Measurements from ENCODE around the gene HCN4. TPM values are rescaled to one million over a fixed set of nuclear protein-coding genes. Genes with fewer than 3 reads are reported as not detected.

The HCN4 gene
- total and polyA plus RNA-seq, 2 donors (not counting 1 experiment from before 2014, with no cell fraction given): not detected

DNA sequence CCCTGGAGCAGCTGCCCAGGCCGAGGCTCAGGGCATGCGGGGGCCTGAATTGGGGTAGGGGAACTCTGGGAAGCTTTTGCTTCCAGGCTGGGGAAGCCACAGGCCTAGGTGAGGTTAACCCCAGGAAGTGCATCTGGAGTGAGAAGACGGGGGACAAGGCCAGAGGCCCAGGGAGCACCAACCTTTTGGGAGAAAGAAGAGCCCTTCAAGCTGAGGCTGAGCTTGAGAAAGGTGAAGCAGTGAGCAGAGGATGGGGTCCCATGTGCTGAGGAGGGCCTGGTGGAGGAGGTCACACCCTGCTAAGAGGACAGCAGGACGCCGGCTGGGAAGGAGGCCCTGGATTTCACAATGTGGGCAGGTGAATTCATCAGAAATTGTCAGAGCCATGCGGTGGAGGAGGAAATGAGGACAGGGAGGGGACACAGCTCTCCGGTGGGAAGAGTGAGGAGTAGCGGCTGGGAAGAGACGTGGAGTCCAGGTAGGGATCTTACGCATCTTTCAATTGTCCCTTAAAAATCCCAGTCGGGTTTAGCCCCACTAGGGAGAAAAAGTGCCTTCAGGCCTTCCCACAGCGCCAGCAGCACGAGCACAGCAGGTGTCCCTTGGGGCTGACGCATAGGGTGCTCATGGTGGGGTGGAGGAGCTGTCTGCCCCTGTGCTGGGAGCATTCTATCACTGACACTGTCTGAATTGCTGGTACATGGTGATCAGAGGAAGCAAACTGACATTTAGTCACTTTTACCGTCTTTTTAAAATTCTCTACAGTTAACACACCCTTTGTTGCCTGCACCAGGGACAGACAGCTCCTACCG is 50.9 kb downstream of the HCN4 start:
- Histone ChIP-seq H3K4me3 (replicated peaks in 1 of 4; ENCODE audit: control extremely low read depth in 1 of 4, insufficient read depth in 1 of 4, low read depth in 3 of 4, low read length in 4 of 4) (no peak overlapping the region), H3K9ac (ENCODE audit: insufficient read depth, low read length) (no peak overlapping the region), H2AFZ (ENCODE audit: low read length) (no peak overlapping the region), H3K36me3 (ENCODE audit: control insufficient read depth, insufficient read depth, low read length) (no peaks in the 10 kb centered on the region), H4K20me1 (ENCODE audit: control insufficient read depth, extremely low read depth, insufficient read depth, low read length) (no peaks in the 10 kb centered on the region), H3K27ac (ENCODE audit: insufficient read depth, low read length) (no peak overlapping the region), H3K9me3 (ENCODE audit: control insufficient read depth, insufficient read depth, low read depth, low read length) (no peaks in the 10 kb centered on the region), H3K4me1 (ENCODE audit: control insufficient read depth, extremely low read depth, insufficient read depth, low read length) (no peaks in the 10 kb centered on the region), H3K27me3 (ENCODE audit: control insufficient read depth, insufficient read depth, low read length) (peaks cover 3% of the 10 kb centered on the region), H3K79me2 (ENCODE audit: control insufficient read depth, insufficient read depth, low read length) (no peaks in the 10 kb centered on the region), H3K4me2 (ENCODE audit: extremely low read depth, insufficient read depth, low read length) (no peak overlapping the region)
- TF ChIP-seq, protein P1, sequence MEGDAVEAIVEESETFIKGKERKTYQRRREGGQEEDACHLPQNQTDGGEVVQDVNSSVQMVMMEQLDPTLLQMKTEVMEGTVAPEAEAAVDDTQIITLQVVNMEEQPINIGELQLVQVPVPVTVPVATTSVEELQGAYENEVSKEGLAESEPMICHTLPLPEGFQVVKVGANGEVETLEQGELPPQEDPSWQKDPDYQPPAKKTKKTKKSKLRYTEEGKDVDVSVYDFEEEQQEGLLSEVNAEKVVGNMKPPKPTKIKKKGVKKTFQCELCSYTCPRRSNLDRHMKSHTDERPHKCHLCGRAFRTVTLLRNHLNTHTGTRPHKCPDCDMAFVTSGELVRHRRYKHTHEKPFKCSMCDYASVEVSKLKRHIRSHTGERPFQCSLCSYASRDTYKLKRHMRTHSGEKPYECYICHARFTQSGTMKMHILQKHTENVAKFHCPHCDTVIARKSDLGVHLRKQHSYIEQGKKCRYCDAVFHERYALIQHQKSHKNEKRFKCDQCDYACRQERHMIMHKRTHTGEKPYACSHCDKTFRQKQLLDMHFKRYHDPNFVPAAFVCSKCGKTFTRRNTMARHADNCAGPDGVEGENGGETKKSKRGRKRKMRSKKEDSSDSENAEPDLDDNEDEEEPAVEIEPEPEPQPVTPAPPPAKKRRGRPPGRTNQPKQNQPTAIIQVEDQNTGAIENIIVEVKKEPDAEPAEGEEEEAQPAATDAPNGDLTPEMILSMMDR (conservative IDR thresholded peaks at IDR 0.05 in 1 of 2, IDR thresholded peaks at IDR 0.05 in 1 of 2; ENCODE audit: low read depth in 1 of 2, low read length in 2 of 2): no peak
- TF ChIP-seq EZH2 (IDR thresholded peaks at IDR 0.05; ENCODE audit: low read length, missing control alignments): no peak
- DNase-seq (ENCODE audit: low read depth in 2 of 2): no peak

DNA sequence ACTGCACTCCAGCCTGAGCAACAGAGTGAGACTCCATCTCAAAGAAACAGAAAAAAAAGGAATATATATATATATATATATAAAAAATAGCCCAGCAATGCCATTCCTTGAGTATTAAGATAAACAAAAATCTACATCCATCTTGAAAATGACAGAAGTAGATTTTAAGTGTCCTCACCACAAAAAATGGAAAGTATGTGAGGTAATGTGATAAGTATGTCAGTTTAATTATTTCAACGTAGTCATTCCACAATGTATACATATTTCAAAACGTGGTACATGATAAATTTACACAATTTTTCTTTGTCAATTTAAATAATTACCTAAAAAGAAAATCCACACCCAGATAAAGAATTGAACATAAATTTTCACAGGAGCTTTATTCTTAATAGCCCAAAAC is 54.9 kb downstream of the HCN4 start:
- no peaks in the 10 kb centered on the region for H4K20me1 ChIP-seq (ENCODE audit: control insufficient read depth, extremely low read depth, insufficient read depth, low read length)
- no peaks in the 10 kb centered on the region for H3K79me2 ChIP-seq (ENCODE audit: control insufficient read depth, insufficient read depth, low read length)
- H3K4me1 ChIP-seq (ENCODE audit: control insufficient read depth, extremely low read depth, insufficient read depth, low read length): no peaks in the 10 kb centered on the region
- H3K9me3 ChIP-seq (ENCODE audit: control insufficient read depth, insufficient read depth, low read depth, low read length): no peaks in the 10 kb centered on the region
- H3K9ac ChIP-seq (ENCODE audit: insufficient read depth, low read length): no peak overlapping the region
- peak in 1 of 2 donors; percentile 16 for DNase-seq (ENCODE audit: low read depth in 2 of 2)
- no peaks in the 10 kb centered on the region for H3K36me3 ChIP-seq (ENCODE audit: control insufficient read depth, insufficient read depth, low read length)
- H3K27me3 ChIP-seq (ENCODE audit: control insufficient read depth, insufficient read depth, low read length): peaks cover 3% of the 10 kb centered on the region
- H3K4me2 ChIP-seq (ENCODE audit: extremely low read depth, insufficient read depth, low read length): no peak overlapping the region
- H3K4me3 ChIP-seq (replicated peaks in 1 of 4; ENCODE audit: control extremely low read depth in 1 of 4, insufficient read depth in 1 of 4, low read depth in 3 of 4, low read length in 4 of 4): no peak overlapping the region
- TF ChIP-seq EZH2 (IDR thresholded peaks at IDR 0.05; ENCODE audit: low read length, missing control alignments): no peak
- TF ChIP-seq, protein P1 (conservative IDR thresholded peaks at IDR 0.05 in 1 of 2, IDR thresholded peaks at IDR 0.05 in 1 of 2; ENCODE audit: low read depth in 1 of 2, low read length in 2 of 2): no peak
- no peak overlapping the region for H3K27ac ChIP-seq (ENCODE audit: insufficient read depth, low read length)
- no peak overlapping the region for H2AFZ ChIP-seq (ENCODE audit: low read length)

DNA sequence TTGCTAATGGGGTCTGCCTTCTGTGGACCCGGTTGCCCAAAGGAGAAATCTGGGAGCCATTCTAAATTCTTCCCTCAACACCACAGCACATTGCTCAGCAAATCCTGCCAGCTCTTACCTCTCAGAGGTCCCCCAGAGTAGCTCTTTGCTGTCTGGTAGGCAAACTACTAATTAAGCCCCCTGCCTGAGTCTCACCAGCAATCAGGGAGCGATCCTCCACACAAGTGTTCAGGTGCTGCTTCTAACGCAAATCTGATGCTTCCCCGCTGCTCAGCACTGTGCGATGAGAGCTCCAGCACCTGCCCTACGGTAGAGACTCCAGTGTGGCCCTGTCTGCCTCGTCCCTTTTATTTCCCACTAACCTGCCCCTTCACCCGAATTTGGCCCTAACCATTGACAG is 60.5 kb downstream of the HCN4 start:
- H3K4me3 ChIP-seq (replicated peaks in 1 of 4; ENCODE audit: control extremely low read depth in 1 of 4, insufficient read depth in 1 of 4, low read depth in 3 of 4, low read length in 4 of 4): no peak overlapping the region
- H3K36me3 ChIP-seq (ENCODE audit: control insufficient read depth, insufficient read depth, low read length): no peaks in the 10 kb centered on the region
- no peaks in the 10 kb centered on the region for H4K20me1 ChIP-seq (ENCODE audit: control insufficient read depth, extremely low read depth, insufficient read depth, low read length)
- H3K27ac ChIP-seq (ENCODE audit: insufficient read depth, low read length): no peak overlapping the region
- no peak overlapping the region for H3K4me2 ChIP-seq (ENCODE audit: extremely low read depth, insufficient read depth, low read length)
- H2AFZ ChIP-seq (ENCODE audit: low read length): no peak overlapping the region
- no peak overlapping the region for H3K9ac ChIP-seq (ENCODE audit: insufficient read depth, low read length)
- H3K79me2 ChIP-seq (ENCODE audit: control insufficient read depth, insufficient read depth, low read length): no peaks in the 10 kb centered on the region
- TF ChIP-seq EZH2 (IDR thresholded peaks at IDR 0.05; ENCODE audit: low read length, missing control alignments): no peak
- TF ChIP-seq, protein P1 (conservative IDR thresholded peaks at IDR 0.05 in 1 of 2, IDR thresholded peaks at IDR 0.05 in 1 of 2; ENCODE audit: low read depth in 1 of 2, low read length in 2 of 2): no peak
- no peaks in the 10 kb centered on the region for H3K9me3 ChIP-seq (ENCODE audit: control insufficient read depth, insufficient read depth, low read depth, low read length)
- no peak for DNase-seq (ENCODE audit: low read depth in 2 of 2)
- no peaks in the 10 kb centered on the region for H3K27me3 ChIP-seq (ENCODE audit: control insufficient read depth, insufficient read depth, low read length)
- H3K4me1 ChIP-seq (ENCODE audit: control insufficient read depth, extremely low read depth, insufficient read depth, low read length): no peaks in the 10 kb centered on the region
